SIG-M5 treated with dmso at 0.1 percent for 504 hours (cell line): Measurements from ENCODE around the gene ACOT8.
A peak's percentile ranks its signal among the peaks of the same experiment; 100 is the strongest.
"Not testable (repeated sequence)": the region's sequence is repeated elsewhere in the genome, so short reads cannot be mapped to it uniquely, and the experiment has no call there.

ENCODE experiments used
- DNase-seq: peaks from one replicate; lab custom pipeline; 2025; ENCODE audit not compliant: unreplicated experiment; lab: John Stamatoyannopoulos, UW

The ACOT8 gene

DNA sequence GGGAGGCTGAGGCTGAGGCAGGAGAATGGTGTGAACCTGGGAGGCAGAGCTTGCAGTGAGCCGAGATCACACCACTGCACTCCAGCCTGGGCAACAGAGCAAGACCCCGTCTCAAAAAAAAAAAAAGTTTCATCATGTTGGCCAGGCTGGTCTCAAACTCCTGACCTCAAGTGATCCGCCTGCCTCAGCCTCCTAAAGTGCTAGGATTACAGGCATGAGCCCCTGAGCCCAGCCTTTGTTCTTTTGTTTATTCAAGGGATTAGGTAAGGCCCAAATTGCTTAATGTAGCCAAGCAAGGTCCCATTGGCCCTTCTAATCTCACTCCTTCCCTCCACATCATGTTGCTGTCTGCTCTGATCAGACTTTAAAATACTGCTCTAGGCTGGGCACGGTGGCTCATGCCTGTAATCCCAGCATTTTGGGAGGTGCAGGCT is 27.5 kb downstream of the ACOT8 start:
- DNase-seq, result not testable (repeated sequence)

DNA sequence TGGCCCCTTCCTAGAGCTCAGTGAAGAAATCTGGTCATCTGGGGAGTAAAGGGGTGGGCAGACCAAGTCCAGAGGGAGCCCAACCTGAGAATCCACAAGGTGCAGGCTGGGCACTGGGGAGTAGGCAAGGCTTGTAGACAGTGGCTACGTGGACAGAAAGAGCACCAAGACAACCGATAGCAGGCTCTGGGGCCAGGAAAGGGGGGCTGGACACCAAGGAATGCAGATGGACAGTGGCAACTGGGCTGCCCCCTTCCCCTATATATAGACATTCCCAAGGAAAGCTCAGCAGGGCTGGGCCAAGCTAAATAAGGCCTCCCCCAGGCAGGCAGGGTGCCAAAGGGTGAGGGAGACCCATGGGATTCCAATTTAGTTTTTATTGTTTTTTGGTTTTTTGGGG is 28.6 kb downstream of the ACOT8 start:
- no peak for DNase-seq

DNA sequence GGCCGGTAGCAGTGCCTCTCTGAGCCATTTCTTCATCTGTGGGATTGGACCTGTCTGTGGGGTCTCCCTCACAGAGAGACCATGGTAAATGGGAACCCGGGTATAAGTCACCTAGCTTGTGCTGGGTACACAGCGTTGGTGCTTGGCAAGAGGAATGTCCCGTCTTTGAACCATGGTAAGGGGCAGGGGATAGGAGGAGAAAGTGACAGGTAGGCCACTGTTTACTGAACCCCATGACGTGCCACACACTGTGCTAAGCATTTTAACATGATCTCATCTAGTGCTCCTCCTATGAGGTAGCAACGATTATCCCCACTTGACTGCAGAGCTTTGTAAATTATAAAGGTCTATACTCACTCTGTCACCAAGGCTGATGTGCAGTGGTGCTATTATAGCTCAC is 29.5 kb downstream of the ACOT8 start:
- no peak for DNase-seq

DNA sequence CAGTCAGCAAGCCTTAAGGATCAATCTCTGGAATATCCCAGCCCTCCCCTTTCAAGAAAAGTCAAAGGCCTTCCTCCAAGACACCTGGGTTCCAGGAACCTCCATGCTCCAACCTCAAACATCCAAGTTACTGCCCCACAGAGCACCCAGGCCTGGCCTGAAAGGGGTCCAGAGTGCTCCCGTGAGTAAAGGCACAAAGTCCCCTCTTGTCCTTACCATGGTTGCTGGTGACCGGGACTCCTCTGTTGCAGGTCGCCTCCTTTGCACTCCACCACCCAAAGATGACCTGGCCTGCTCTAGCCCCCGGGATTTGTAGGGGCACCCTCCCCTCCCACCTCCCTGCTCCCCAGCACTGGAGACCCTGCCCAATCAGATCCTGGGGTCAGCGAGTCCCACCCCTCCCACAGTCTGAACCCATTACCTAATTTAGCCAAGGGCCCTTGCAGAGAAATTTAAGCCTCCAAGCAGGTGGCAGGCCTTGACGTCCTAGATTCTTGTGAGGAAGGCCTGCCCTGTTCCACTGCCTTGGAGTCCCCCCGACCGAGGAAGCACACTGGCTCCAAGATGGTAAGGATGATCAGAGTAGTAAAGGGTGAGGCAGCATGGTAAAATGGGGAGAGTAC is 30.1 kb downstream of the ACOT8 start, which contains the start of gene TNNC2:
TSS of gene TNNC2 (minus strand) at position 283 of the 623 bp plus-strand sequence. CDS start at position 219, 64 bp downstream.
- DNase-seq, result no peak

DNA sequence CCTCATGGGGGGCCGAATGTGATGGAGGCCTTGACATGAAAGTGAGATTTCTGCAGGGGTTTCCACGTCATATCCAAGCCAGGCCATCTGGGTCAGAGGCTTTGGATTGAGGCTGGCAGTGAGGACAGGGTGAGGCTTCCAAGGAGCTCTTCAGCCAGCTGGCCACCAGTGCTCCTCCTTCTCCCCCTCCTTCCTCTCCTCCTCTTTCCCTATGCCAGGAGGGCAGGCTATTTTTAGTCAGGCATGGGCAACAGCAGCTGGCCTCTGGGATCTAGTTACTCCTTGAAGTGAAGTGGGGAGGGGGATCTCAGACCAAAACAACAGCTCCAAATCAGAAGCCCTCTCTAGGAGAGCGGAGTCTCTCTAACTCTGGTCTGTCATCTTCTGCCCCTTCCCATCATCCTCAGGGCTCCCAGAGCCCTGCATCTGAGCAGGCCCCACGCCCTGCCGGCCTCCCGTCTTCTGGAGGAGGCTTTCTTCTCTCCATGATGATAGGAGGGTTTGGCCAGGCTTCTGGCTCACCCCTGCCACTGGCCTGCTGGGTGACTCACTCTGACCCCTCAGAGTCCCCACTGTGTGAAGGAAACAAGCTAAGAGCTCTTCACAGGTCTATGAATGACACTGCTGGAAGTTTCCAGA is 30.7 kb downstream of the ACOT8 start:
- DNase-seq, result no peak

DNA sequence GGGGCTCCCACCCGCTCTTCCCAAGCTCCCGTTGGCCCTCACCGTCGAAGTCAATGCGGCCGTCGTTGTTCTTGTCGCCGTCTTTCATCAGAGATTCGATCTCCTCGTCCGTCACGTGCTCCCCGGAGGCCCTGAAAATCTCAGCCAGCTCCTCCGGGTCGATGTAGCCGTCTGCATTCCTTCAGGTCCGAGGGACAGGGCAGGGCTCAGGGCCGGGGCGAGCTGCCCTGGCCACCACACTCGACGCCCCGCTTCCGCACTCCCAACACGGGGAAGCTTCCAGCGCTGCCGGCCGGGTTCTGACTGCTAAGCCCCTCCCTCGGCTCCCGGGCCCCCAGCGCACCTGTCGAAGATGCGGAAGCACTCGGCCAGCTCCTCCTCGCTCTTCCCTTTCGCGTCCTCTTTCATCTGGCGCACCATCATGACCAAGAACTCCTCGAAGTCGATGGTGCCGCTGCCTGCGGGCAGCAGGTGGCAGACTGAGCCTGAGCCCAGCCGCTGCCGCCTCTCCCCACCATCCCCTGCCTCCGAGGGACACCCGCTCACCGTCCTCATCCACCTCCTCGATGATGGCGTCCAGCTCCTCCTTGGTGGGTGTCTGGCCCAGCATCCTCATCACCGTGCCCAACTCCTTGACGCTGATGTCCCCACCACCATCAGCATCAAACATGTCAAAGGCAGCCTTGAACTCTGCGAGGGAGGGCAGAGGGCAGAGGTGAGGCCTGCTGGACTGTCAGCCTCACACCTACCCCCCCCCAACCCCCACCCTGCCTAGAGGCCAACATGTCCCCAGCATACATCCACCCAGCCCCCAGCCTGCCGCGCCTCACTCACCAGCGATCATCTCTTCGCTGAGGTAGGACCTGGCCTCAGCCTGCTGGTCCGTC is 33.0 kb downstream of the ACOT8 start:
- peak; percentile 25 for DNase-seq

DNA sequence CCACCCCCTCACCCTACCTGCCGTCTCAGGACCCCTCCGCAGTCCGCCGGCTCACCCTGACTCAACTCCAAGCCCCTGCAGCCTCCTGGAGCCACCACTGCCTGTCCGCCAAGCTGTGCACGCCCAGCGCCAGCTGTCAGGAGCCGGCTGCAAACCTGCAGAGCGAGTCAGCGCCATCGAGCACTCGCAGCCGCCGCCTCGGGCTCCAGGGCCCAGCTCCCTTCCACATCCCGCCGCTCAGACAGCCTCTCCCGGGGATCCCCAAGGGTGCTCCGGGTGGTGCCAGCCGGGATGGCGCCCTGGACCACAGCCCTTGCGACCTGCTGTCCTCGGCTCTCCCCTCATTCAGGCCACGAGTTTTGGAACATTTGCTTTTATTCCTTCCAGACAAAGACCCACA is 34.3 kb downstream of the ACOT8 start:
- peak; percentile 36 for DNase-seq

DNA sequence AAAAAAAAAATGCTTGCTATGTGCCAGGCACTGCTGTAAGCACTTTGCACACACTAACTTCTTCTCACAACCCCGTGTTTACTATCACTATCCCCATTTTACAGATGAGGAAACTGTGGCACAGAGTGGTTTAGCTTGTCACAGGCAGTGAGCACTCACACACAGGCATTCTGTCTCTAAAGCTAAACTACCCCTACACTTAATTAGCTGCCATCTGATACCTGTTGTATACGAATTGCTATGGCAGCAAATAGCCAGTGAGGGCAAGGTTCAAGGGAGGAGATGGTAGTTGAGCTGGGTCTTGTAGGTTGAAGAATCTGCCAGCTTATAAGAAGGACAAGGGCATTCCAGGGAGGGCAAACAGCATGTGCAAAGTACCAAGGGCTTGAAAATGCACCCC is 35.2 kb downstream of the ACOT8 start:
- no peak for DNase-seq

DNA sequence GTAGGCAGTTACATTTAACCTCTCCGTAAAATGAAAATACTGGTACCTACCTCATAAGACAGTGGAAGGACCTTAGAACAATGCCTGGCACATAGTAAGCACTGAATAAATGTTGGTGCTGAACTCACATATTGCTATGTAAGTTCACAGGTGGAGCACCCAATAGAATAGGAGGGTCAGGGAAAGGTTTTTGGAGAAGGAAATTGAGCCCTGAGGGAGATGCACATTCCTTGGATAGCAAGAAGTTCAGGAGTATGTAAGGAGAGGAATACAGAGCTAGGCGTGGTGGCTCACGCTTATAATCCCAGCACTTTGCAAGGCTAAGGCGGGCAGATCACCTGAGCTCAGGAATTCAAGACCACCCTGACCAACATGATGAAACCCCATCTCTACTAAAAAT is 37.7 kb downstream of the ACOT8 start:
- no peak for DNase-seq

DNA sequence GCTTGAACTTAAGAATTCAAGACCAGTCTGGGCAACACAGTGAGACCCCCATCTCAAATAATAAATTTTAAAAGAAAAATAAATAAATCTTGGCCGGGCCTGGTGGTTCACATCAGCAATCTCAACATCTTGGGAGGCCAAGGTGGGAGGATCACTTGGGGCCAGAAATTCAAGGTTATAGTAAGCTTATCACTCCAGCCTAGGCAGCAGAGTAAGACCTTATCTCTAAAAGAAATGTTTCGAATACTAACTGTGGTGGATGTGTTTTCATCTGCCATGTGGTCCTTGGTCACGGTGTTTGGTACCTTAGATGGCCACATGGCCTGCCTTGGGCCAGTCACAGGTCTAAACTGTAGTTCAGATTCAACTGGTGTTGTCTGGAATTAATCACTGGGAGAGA is 39.0 kb downstream of the ACOT8 start:
- no peak for DNase-seq

DNA sequence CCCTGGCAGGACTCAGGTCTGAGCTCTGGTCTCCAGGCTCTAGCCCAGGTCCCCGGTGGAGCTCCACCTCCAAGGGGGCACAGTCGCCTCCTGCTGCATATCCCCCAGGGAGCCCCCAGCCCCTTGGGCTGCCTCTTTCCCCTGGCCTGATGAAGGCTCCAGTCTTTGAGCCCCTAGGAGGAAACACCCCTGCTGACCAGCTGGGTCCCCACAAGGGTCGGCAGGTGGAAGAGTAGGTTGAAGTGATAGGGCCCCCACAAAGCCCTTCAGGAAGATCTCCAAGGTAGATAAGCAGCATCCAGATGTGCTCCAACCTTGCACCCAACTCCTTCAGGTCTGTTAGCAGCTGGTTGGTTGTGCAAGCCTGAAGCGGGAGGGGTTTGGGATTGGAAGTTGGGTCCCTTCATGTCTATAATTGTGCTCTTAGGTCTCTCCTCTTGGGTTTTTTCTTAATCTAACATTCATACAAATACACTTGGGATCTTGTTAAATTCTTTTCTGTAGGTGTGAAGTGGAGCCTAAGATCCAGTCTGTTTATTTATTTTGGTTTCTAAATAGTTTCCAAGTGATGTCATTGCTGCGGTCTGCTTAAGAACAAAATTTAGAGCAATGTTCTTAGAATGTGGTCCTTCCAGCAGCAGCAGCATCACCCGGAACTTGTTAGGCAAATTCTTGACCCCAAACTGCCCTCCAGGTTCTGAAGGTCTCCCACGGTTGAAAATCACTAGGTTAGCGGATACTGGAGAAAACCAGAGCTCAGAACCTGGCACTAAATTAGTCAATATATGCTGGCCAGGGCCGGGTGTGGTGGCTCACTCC is 39.6 kb downstream of the ACOT8 start:
- DNase-seq, result peak; percentile 47

DNA sequence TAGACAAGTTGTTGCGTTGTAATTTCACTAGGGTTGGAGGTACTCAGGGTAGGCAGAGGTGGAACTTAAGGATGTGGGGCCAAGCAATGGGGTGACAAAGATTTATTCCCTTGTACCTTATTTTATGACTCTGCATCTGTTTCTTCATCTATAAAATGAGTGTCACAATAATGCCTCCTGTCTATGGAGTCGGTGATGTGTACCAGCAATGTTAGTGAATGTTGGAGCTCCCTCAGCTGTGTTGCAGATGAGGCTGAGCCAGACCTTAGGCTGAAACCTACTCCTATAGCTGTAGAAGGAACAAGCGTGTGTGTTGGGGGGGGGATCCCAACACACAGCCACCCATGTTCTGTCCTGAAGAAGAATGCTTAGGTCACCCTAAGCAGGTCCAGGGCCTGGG is 40.2 kb downstream of the ACOT8 start:
- no peak for DNase-seq

DNA sequence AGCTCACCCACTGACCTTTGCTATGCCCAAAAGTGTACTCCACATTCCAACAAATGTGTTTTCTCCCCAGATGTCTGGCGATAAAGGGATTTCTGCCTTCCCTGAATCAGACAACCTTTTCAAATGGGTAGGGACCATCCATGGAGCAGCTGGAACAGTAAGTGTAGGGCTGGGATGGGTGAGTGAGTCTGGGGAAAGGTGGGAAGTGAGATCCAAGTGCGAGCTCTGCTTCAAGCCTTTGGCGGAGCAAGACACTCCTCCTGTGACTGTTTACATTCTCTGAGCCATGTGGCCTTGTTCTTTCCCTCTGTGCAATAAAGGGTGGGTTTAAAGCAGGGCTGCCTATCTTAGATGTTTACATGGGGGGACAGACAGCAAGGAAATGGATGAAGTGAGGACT is 42.9 kb downstream of the ACOT8 start:
- DNase-seq, result no peak

DNA sequence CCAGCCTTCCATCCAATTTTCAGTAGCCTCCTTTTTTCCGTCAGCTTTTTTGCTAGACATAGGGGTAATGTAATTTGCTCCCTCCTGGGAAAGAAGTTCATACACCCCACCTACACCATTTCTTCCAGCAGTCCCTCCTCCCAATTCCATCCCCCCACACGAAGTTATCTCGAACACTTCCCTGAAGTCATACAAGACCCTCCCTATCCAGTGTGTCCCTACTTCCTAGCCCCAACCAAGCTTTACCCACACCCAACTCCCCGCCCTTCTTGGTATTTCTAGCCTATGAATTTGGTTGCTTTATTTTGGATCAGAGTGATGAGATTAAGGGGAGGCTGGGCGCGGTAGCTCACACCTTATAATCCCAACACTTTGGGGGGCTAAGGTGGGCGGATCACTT is 43.7 kb downstream of the ACOT8 start:
- DNase-seq, result no peak

DNA sequence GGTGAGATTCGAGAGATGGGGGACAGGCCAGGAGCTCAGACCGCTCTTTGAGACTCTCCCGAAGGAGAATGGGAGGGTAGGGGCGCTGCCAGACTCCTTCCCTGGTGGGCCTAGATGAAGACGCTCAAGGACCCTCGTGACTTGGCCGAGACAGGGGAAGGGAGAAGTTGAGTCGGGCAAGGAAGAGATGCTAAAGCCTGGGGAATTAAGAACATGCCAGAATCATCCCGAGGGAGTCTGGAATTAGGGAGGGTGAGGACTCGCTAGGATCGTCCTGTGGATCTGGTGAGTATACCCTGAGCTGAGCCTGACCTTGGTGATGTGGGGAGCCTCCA is 44.2 kb downstream of the ACOT8 start:
- no peak for DNase-seq

DNA sequence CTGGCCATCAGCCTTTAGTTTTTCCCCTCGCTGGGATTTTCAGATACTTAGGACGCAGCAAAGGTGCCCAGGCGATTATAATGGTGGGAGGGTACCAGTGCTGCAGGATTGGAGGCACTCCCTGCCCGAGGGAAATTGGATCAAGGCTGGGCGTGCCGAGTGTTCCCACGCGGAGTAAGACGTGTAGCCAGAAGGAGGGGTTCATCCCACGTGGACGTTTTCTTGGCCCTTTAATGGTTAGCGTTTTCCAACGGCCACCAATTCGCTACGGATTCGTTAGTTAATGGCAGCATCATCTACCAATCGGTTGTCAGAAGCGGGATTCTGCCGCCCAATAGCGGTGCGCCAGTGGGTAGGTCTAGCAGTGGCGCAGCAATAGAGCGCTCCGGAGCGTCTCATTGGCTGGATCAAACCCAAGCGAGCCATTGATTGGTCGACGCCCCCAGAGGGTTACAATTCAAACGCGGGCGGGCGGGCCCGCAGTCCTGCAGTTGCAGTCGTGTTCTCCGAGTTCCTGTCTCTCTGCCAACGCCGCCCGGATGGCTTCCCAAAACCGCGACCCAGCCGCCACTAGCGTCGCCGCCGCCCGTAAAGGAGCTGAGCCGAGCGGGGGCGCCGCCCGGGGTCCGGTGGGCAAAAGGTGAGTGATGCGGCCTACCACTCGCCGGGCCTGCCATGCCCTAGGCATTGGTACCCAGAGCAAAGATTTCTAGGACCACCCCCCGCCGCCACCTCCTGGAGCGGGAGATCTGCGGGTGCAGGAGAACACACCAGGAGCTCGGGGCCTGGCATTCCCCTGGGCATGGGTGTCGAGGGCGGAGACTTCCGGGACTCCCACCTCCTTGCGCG is 44.8 kb downstream of the ACOT8 start, which contains the start of gene UBE2C:
TSS of gene UBE2C (plus strand) at position 488 of the 849 bp plus-strand sequence. CDS start at position 540, 52 bp downstream.
- DNase-seq, result peak; percentile 98

DNA sequence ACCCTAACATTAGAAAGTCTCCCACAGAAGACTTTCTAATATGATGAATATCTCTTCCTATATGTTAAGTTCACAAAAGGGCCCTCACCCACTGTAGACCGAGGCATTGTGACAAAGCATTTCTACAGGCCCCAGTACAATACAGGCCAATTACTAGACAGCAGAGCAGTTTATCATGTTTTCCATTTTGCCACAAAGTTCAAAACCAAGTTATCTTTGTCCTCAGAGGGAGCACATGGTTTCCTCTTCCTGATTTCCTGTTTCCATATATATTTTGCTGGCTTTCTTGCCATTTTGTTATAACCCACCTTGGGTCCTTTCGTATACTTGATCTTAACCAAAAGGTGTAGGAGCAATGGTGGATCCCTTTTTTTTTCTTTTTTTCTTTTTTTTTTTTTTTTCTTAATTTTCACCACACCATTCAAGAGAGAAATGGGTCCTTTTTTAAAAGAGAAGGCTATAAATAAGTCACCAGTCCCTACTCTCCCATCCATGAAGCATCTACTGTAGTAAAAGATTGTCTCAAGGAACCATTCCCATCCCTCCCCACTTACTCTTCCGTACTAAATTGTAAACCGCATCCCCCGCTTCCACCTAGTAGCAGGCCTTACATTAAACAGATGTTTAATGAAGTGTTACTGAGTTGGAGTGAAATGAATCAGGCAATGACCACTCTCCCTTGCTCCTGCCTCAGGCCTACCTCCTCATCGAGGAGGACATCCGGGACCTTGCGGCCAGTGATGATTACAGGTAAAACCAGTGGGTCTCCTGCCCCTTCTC is 46.8 kb downstream of the ACOT8 start:
- DNase-seq, result no peak

DNA sequence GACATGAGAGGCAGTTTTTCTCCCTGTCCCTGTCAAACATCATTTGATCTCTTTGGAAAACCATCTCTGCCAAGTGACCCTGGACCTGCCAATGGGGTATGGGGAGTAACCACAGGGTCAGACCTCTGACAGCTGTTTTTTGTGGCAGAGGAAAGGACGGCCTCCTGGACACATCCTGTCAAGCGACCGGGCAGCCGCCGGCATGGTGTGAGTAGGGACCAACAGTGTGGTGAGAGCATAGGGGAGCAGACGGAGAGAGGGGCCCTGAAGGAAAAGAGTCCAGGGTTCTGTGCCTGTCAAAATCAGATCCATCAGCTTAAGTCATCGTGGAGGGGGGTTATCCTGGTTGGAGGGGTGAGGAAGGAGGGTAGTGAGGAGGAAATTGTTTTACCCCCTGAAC is 55.3 kb downstream of the ACOT8 start:
- DNase-seq, result no peak

DNA sequence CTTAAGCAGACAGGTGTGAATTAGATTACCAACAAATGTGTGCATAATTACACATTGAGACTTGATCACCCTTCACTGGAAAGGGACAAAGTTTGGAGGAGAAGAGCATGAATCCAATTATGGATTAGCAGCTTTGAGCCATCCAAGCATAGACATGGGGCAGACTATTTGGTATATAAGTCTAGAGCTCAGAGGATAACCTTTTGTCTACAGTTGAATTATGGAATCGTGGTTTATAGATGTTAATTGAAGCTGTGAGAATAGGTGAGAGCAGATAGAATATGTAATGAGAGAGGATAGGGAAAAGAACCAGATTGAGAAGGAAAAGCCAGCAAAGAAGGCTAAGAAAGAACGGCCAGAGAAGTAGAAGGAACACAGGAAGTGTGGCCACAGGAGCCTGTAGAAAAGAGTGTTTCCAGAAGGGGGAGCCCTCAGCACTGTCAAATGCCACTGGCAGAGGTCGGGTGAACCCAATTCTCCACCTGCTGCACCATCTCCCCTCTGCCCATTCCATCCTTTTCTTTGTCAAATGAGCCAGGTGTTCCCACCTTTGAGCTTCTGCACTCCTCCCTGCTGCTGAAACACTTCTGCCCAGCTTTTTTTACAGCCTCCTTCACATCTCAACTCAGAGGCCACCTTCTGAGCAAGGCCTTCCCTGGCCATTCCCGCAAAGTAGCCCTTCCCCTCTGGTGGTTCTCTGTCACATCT is 58.1 kb downstream of the ACOT8 start:
- DNase-seq, result peak; percentile 68
